ENCODE results near the gene SLC9A9. TPM values are rescaled to one million over a fixed set of nuclear protein-coding genes. Genes with fewer than 3 reads are reported as not detected.

Gene SLC9A9
- total and polyA plus RNA-seq, 10 of the 15 experiments (the other 5 are each of a cell fraction or from before 2014, with no cell fraction given), result 3.5 to 14.2 (median 9.3) TPM

DNA sequence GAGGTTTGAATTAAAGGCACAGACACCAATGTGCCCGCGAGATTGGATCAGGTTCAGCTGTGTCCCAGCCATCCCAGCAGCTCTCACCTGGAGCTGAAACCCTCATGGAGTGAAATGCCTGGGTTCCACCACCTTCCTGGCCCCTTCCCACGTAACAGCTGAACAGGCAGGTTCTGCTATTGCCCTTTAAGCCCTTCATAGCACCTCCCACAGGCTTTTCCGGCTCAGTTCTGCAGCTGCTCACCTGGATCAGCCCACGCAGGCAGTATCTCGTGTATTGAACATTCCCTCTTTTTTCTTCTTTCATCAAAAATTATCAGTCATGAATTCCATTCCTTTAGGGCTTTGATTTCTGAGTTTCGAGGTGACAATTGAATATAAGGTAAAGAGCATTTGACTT lies 129.8 kb downstream of the SLC9A9 start (continued):
- TF ChIP-seq CEBPB (IDR thresholded peaks at IDR 0.05; ENCODE audit: borderline replicate concordance in 1 of 2, low read depth in 2 of 2, low read length in 2 of 2) (no peak), JUNB (IDR thresholded peaks at IDR 0.05) (no peak), ZBED1 (IDR thresholded peaks at IDR 0.05; ENCODE audit: borderline replicate concordance) (no peak)

DNA sequence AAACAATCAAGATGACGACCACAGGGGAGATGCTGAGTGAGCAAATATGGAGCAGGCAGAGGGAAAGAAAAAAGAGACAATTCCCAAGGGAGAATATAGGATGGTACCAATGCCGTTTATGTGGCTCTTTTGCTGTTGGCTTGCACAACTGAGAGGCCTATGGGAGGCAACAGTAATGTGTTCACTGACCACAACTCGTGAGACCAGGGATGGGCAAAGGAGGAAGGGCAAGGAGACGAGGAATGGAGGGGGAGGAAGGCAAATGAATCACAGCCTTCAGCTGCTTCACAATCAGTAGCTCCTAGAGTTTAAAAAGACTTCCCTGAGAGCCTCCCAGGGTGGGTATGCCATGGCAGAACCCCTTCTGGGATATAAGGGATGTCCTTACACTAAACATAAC lies 131.5 kb downstream of the SLC9A9 start:
- in situ Hi-C loops (cut with MboI), result no loop called here
- ChIA-PET CTCF (no interaction called here), POLR2A (no interaction called here), RAD21 (ENCODE audit: unreplicated experiment) (no interaction called here), SMC1A (ENCODE audit: uncharacterized antibody, unreplicated experiment) (no interaction called here)
- Histone ChIP-seq H4K20me1 (ENCODE audit: control insufficient read depth, insufficient read depth) (no peaks in the 10 kb centered on the region), H3K4me2 (ENCODE audit: control insufficient read depth, insufficient read depth) (no peak overlapping the region), H3K36me3 (ENCODE audit: control insufficient read depth in 2 of 2, insufficient read depth in 2 of 2, low read length in 1 of 2) (no peaks in the 10 kb centered on the region), H3K27ac (ENCODE audit: control insufficient read depth, insufficient read depth) (no peak overlapping the region), H2AFZ (ENCODE audit: control insufficient read depth, low read depth, low read length) (no peak overlapping the region), H3K9ac (ENCODE audit: control insufficient read depth, insufficient read depth, low read length) (no peak overlapping the region), H3K27me3 (replicated peaks in 1 of 2; ENCODE audit: control insufficient read depth in 2 of 2, insufficient read depth in 2 of 2, low read length in 1 of 2) (no peaks in the 10 kb centered on the region), H3K4me3 (no peak overlapping the region), H3K4me1 (ENCODE audit: control insufficient read depth, insufficient read depth, low read length) (no peaks in the 10 kb centered on the region), H3K79me2 (ENCODE audit: control insufficient read depth, insufficient read depth, low read length) (no peaks in the 10 kb centered on the region), H3K9me3 (replicated peaks; ENCODE audit: control insufficient read depth, insufficient read depth, low read length) (no peaks in the 10 kb centered on the region; the same call in 2 of the 3 replicates)
- WGBS (ENCODE audit: insufficient coverage, insufficient replicate concordance, low lambda C conversion rate, missing lambda C conversion rate), result 47% methylated on average over 4 of the region's 4 CpGs
- intact Hi-C loops (cut with micrococcal nuclease; ENCODE audit: unreplicated experiment), result no loop called here
- TF ChIP-seq CREM (IDR thresholded peaks at IDR 0.05; ENCODE audit: low read depth), result no peak
- TF ChIP-seq NFYB (IDR thresholded peaks at IDR 0.05; ENCODE audit: insufficient read depth, low read depth, low read length), result no peak
- TF ChIP-seq, protein P1, sequence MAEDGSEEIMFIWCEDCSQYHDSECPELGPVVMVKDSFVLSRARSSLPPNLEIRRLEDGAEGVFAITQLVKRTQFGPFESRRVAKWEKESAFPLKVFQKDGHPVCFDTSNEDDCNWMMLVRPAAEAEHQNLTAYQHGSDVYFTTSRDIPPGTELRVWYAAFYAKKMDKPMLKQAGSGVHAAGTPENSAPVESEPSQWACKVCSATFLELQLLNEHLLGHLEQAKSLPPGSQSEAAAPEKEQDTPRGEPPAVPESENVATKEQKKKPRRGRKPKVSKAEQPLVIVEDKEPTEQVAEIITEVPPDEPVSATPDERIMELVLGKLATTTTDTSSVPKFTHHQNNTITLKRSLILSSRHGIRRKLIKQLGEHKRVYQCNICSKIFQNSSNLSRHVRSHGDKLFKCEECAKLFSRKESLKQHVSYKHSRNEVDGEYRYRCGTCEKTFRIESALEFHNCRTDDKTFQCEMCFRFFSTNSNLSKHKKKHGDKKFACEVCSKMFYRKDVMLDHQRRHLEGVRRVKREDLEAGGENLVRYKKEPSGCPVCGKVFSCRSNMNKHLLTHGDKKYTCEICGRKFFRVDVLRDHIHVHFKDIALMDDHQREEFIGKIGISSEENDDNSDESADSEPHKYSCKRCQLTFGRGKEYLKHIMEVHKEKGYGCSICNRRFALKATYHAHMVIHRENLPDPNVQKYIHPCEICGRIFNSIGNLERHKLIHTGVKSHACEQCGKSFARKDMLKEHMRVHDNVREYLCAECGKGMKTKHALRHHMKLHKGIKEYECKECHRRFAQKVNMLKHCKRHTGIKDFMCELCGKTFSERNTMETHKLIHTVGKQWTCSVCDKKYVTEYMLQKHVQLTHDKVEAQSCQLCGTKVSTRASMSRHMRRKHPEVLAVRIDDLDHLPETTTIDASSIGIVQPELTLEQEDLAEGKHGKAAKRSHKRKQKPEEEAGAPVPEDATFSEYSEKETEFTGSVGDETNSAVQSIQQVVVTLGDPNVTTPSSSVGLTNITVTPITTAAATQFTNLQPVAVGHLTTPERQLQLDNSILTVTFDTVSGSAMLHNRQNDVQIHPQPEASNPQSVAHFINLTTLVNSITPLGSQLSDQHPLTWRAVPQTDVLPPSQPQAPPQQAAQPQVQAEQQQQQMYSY (CRISPR knock-in tag; IDR thresholded peaks at IDR 0.05), result no peak
- no peak for TF ChIP-seq RELA (IDR thresholded peaks at IDR 0.05; ENCODE audit: borderline replicate concordance, partially characterized antibody)
- no peak for TF ChIP-seq TARDBP (IDR thresholded peaks at IDR 0.05; ENCODE audit: borderline replicate concordance)
- TF ChIP-seq SMAD5 (IDR thresholded peaks at IDR 0.05; ENCODE audit: low read depth), result no peak
- TF ChIP-seq SUZ12 (IDR thresholded peaks at IDR 0.05; ENCODE audit: unreplicated experiment), result no peak
- TF ChIP-seq, protein P2, sequence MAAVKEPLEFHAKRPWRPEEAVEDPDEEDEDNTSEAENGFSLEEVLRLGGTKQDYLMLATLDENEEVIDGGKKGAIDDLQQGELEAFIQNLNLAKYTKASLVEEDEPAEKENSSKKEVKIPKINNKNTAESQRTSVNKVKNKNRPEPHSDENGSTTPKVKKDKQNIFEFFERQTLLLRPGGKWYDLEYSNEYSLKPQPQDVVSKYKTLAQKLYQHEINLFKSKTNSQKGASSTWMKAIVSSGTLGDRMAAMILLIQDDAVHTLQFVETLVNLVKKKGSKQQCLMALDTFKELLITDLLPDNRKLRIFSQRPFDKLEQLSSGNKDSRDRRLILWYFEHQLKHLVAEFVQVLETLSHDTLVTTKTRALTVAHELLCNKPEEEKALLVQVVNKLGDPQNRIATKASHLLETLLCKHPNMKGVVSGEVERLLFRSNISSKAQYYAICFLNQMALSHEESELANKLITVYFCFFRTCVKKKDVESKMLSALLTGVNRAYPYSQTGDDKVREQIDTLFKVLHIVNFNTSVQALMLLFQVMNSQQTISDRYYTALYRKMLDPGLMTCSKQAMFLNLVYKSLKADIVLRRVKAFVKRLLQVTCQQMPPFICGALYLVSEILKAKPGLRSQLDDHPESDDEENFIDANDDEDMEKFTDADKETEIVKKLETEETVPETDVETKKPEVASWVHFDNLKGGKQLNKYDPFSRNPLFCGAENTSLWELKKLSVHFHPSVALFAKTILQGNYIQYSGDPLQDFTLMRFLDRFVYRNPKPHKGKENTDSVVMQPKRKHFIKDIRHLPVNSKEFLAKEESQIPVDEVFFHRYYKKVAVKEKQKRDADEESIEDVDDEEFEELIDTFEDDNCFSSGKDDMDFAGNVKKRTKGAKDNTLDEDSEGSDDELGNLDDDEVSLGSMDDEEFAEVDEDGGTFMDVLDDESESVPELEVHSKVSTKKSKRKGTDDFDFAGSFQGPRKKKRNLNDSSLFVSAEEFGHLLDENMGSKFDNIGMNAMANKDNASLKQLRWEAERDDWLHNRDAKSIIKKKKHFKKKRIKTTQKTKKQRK (IDR thresholded peaks at IDR 0.05; ENCODE audit: low read depth, low read length), result no peak
- TF ChIP-seq WRNIP1 (IDR thresholded peaks at IDR 0.05; ENCODE audit: borderline replicate concordance, low read depth, low read length), result no peak
- no peak for FAIRE-seq
- DNase-seq (ENCODE audit: low read depth, low spot score), result no peak
- BruUV-seq (replicated peaks), result no TSS peak
- ATAC-seq, result no peak
